Thyroid gland (tissue), 4 donors: ENCODE data around the gene ASIC1. TPM values are rescaled to one million over a fixed set of nuclear protein-coding genes. Genes with fewer than 3 reads are reported as not detected.

Experiments used
- DNase-seq, 2 donors: peaks; one replicate each; pipeline ENCODE4 v3.0.0-alpha.2; 2019
- H3K27ac ChIP-seq, 3 donors: fragments of 200-600 bp; sonication (generic); 1 replicate in 2 of 3; 2 replicates in 1 of 3; pipeline ENCODE4 v1.5.1; 2016 to 2019; ENCODE audit warnings: mild to moderate bottlenecking in 1 of 3, moderate library complexity in 1 of 3
- H3K27me3 ChIP-seq: fragments of 200-600 bp; sonication (generic); one replicate; pipeline ENCODE4 v1.5.1; 2019
- H3K36me3 ChIP-seq, 2 donors: fragments of 200-600 bp; sonication (generic); one replicate each; pipeline ENCODE4 v1.5.1; 2016 to 2019
- H3K4me1 ChIP-seq, 2 donors: fragments of 200-600 bp; sonication (generic); one replicate each; pipeline ENCODE4 v1.5.1; 2017 to 2019
- H3K4me3 ChIP-seq, 3 donors: fragments of 200-600 bp; sonication (generic); replicated peaks in 1 of 3; 1 replicate in 2 of 3; 2 replicates in 1 of 3; pipeline ENCODE4 v1.5.1; 2016; ENCODE audit warnings: mild to moderate bottlenecking in 1 of 3
- H3K9me3 ChIP-seq: fragments of 200-600 bp; sonication (generic); one replicate; pipeline ENCODE4 v1.5.1; 2017
- POLR2A ChIP-seq, 2 donors: fragments of 450-650 bp; IDR thresholded peaks; one replicate each; pipeline ENCODE4 v1.6.1; 2017; ENCODE audit warnings: antibody characterized with exemption in 2 of 2, mild to moderate bottlenecking in 2 of 2, moderate library complexity in 1 of 2
- WGBS, 2 donors: methylation state at CpG; one replicate each; pipeline ENCODE4 v1.1.5; 2017; 5-methylcytosine and 5-hydroxymethylcytosine counted together
- intact Hi-C: fragments of 100-400 bp; cut with DNase I; formaldehyde crosslinking; loops from one replicate; pipeline ENCODE4 v1.15.1; 2023
- total RNA-seq, 4 donors: library from RNA; depleted of rRNA; stranded (reverse); fragments of >200 nt; gene quantifications; one replicate each; pipeline ENCODE4 v1.2.3, GENCODE V29; 2016
- TF ChIP-seq, protein P1 (sequence below), 6 experiments: fragments of 200-600 bp in 3 of 6; fragments of 450-650 bp in 3 of 6; sonication (generic) in 3 of 6; IDR thresholded peaks; one replicate each; pipeline ENCODE4 v1.5.1; 2016 to 2019; ENCODE audit warnings: antibody characterized with exemption in 6 of 6, mild to moderate bottlenecking in 2 of 6, inconsistent platforms in 1 of 6, moderate library complexity in 1 of 6

ASIC1 gene
- total RNA-seq, 4 donors from 2014 or later: 0.13 to 1.9 (median 0.43) TPM

DNA sequence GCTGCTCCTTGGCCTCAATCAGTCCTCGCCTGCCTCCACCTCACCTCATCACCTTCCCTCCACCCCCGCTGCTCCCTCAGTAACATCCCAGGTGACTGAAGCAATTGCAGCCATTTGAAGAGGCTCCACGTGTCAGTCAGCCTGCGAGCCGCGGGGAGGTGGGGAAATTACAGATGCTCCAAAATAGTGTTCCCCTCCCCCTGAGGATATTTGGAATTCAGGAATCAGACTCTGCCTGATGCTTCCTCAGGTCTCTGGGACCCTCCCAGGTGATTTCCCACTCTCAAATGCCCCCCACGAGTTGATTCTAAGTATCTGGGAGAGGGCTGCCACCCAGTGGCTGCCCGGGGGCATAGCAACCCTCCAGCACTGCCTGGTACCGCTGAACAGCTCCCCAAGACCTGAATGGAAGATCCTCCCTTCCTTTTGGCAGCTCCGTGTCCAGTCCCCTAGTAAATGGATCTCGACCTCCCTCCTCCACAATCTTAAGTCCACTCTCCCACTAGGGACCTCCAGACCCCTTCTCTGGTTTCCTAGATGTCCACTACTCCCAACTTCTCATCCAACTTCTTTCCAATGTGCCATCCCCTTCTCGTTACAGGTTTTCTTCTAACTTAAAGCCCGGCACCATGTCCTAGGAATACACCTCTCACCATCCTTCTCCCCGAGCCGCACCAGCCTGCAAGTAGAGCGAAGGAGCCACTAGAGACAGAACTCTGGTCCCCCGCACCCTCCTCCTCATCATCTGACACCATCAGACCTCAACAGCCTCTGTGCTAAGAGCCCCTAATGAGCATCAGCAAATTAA, 1.4 kb upstream of the ASIC1 start:
- H3K9me3 ChIP-seq: no peaks in the 10 kb centered on the region
- WGBS, 2 donors: 8 to 10% methylated on average over 17 of the region's 17 CpGs
- TF ChIP-seq, protein P1, sequence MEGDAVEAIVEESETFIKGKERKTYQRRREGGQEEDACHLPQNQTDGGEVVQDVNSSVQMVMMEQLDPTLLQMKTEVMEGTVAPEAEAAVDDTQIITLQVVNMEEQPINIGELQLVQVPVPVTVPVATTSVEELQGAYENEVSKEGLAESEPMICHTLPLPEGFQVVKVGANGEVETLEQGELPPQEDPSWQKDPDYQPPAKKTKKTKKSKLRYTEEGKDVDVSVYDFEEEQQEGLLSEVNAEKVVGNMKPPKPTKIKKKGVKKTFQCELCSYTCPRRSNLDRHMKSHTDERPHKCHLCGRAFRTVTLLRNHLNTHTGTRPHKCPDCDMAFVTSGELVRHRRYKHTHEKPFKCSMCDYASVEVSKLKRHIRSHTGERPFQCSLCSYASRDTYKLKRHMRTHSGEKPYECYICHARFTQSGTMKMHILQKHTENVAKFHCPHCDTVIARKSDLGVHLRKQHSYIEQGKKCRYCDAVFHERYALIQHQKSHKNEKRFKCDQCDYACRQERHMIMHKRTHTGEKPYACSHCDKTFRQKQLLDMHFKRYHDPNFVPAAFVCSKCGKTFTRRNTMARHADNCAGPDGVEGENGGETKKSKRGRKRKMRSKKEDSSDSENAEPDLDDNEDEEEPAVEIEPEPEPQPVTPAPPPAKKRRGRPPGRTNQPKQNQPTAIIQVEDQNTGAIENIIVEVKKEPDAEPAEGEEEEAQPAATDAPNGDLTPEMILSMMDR (IDR thresholded peaks at IDR 0.05): peak; percentile 78 to 95 (median 82)
- TF ChIP-seq POLR2A (IDR thresholded peaks at IDR 0.05): no peak
- no peaks in the 10 kb centered on the region for H3K36me3 ChIP-seq
- no peak overlapping the region for H3K27ac ChIP-seq
- H3K4me1 ChIP-seq: peaks cover 6 to 21% of the 10 kb centered on the region in 2 donors
- intact Hi-C loops: loop anchor here (5.0 to 10.0 kb wide), 2 partner anchors 89 to 191 kb away; no protein-coding TSS in a partner anchor
- no peaks in the 10 kb centered on the region for H3K27me3 ChIP-seq
- H3K4me3 ChIP-seq: no peak overlapping the region
- DNase-seq: peak; percentile 33 to 37

- intact Hi-C loops: loop anchor here (5.0 to 10.0 kb wide), 2 partner anchors 89 to 192 kb away; no protein-coding TSS in a partner anchor
- no peaks in the 10 kb centered on the region for H3K36me3 ChIP-seq
- H3K9me3 ChIP-seq: no peaks in the 10 kb centered on the region
- WGBS, 2 donors: 11 to 23% methylated on average over 3 of the region's 3 CpGs
- H3K4me1 ChIP-seq: peaks cover 6 to 21% of the 10 kb centered on the region in 2 donors
- no peaks in the 10 kb centered on the region for H3K27me3 ChIP-seq
- no peak for DNase-seq
- H3K4me3 ChIP-seq: no peak overlapping the region
- TF ChIP-seq, protein P1 (IDR thresholded peaks at IDR 0.05): no peak
- TF ChIP-seq POLR2A (IDR thresholded peaks at IDR 0.05): no peak
- no peak overlapping the region for H3K27ac ChIP-seq
These were observed 788 bp upstream of the ASIC1 start for GRCh38 chr12:50056639-50056976.

GRCh38 chr12:50057896-50058670, 687 bp downstream of the ASIC1 start:
- intact Hi-C loops: loop anchor here (5.0 to 10.0 kb wide), 2 partner anchors 91 to 193 kb away; no protein-coding TSS in a partner anchor
- no peak overlapping the region for H3K27ac ChIP-seq
- 46 to 71% methylated on average over 3 to 8 of the region's 30 CpGs for WGBS, 2 donors
- no peaks in the 10 kb centered on the region for H3K27me3 ChIP-seq
- H3K4me3 ChIP-seq: peak overlapping the region in 1 of 3 donors; percentile 42
- H3K9me3 ChIP-seq: no peaks in the 10 kb centered on the region
- peaks cover 6 to 21% of the 10 kb centered on the region in 2 donors for H3K4me1 ChIP-seq
- no peak for DNase-seq
- TF ChIP-seq, protein P1 (IDR thresholded peaks at IDR 0.05): no peak
- TF ChIP-seq POLR2A (IDR thresholded peaks at IDR 0.05): no peak
- H3K36me3 ChIP-seq: no peaks in the 10 kb centered on the region

GRCh38 chr12:50058743-50059312, 1.4 kb downstream of the ASIC1 start:
- intact Hi-C loops: loop anchor here (5.0 to 10.0 kb wide), 2 partner anchors 92 to 194 kb away; no protein-coding TSS in a partner anchor
- H3K27ac ChIP-seq: no peak overlapping the region
- peaks cover 6 to 21% of the 10 kb centered on the region in 2 donors for H3K4me1 ChIP-seq
- H3K27me3 ChIP-seq: no peaks in the 10 kb centered on the region
- DNase-seq: no peak
- 64 to 89% methylated on average over 6 to 13 of the region's 15 CpGs for WGBS, 2 donors
- no peaks in the 10 kb centered on the region for H3K9me3 ChIP-seq
- no peak overlapping the region for H3K4me3 ChIP-seq
- H3K36me3 ChIP-seq: no peaks in the 10 kb centered on the region
- TF ChIP-seq, protein P1 (IDR thresholded peaks at IDR 0.05): no peak
- no peak for TF ChIP-seq POLR2A (IDR thresholded peaks at IDR 0.05)
